OCI-LY7 (cell line): ENCODE measurements around the gene ASCL5. TPM values are rescaled to one million over a fixed set of nuclear protein-coding genes. Genes with fewer than 3 reads are reported as not detected.
"Not testable (repeated sequence)": the region's sequence is repeated elsewhere in the genome, so short reads cannot be mapped to it uniquely, and the experiment has no call there.

Experiments
- BruUV-seq: library from RNA; stranded (reverse); fragments of 400-500 nt; replicated peaks from 2 replicates; lab custom pipeline; 2021; lab: Mats Ljungman, UMichigan
- CTCF ChIA-PET: fragments of 300-600 bp; sonication (Branson Sonifier 250); formaldehyde crosslinking; loops from one replicate; lab custom pipeline; 2022; ENCODE audit warnings: antibody characterized with exemption; ENCODE audit not compliant: unreplicated experiment; lab: Charles Lee
- POLR2A ChIA-PET: fragments of 300-600 bp; sonication (Branson Sonifier 250); formaldehyde crosslinking; loops from one replicate; lab custom pipeline; 2022; ENCODE audit warnings: antibody characterized with exemption; lab: Charles Lee
- DNase-seq: peaks from one replicate; pipeline ENCODE4 v3.0.0-alpha.2; 2015; ENCODE audit warnings: low spot score
- H2AFZ ChIP-seq: fragments of 200-600 bp; sonication (generic), shearing (Covaris generic); 2 replicates; pipeline ENCODE4 v1.6.1; 2014; ENCODE audit warnings: mild to moderate bottlenecking, antibody characterized with exemption, low read length, moderate library complexity
- H3K27ac ChIP-seq: fragments of 200-600 bp; sonication (generic); 2 replicates; pipeline ENCODE4 v1.5.1; 2014; ENCODE audit warnings: mixed run types, low read depth, mild to moderate bottlenecking, moderate library complexity, low read length, inconsistent platforms; ENCODE audit not compliant: poor library complexity, severe bottlenecking
- H3K36me3 ChIP-seq: fragments of 200-600 bp; sonication (generic); 2 replicates; pipeline ENCODE4 v1.6.1; 2014; ENCODE audit warnings: mild to moderate bottlenecking, antibody characterized with exemption, low read length, moderate library complexity, mixed read lengths; ENCODE audit not compliant: insufficient read depth
- H3K4me1 ChIP-seq: fragments of 200-600 bp; sonication (generic); 2 replicates; pipeline ENCODE4 v1.5.1; 2014; ENCODE audit warnings: mild to moderate bottlenecking, low read length; ENCODE audit not compliant: insufficient read depth, poor library complexity, severe bottlenecking
- H3K4me2 ChIP-seq: fragments of 200-600 bp; sonication (generic); 2 replicates; pipeline ENCODE4 v1.6.1; 2014; ENCODE audit warnings: mild to moderate bottlenecking, low read length
- H3K4me3 ChIP-seq: fragments of 200-600 bp; sonication (generic); 2 replicates; pipeline ENCODE4 v1.5.1; 2014; ENCODE audit warnings: mild to moderate bottlenecking, low read depth, low read length; ENCODE audit not compliant: poor library complexity, severe bottlenecking
- H3K79me2 ChIP-seq: fragments of 200-600 bp; sonication (generic); 2 replicates; pipeline ENCODE4 v1.6.1; 2016; ENCODE audit warnings: low read depth, mild to moderate bottlenecking, low read length, moderate library complexity, mixed read lengths; ENCODE audit not compliant: insufficient read depth
- H3K9me2 ChIP-seq: fragments of 200-600 bp; sonication (generic); 2 replicates; pipeline ENCODE4 v1.6.1; 2016; ENCODE audit warnings: mild to moderate bottlenecking, low read length, mixed read lengths; ENCODE audit not compliant: insufficient read depth
- H3K9me3 ChIP-seq: fragments of 200-600 bp; sonication (generic); 2 replicates; pipeline ENCODE4 v1.6.1; 2014; ENCODE audit warnings: mild to moderate bottlenecking, mixed run types, low read length, mixed read lengths
- H4K20me1 ChIP-seq: fragments of 200-600 bp; sonication (generic); 2 replicates; pipeline ENCODE4 v1.6.1; 2014; ENCODE audit warnings: mild to moderate bottlenecking, antibody characterized with exemption, low read length, moderate library complexity, mixed read lengths; ENCODE audit not compliant: insufficient read depth
- CTCF ChIP-seq: fragments of 200-600 bp; sonication (generic); conservative IDR thresholded peaks from 2 replicates; pipeline ENCODE4 v1.5.1; 2014; ENCODE audit warnings: mild to moderate bottlenecking, antibody characterized with exemption, low read length, moderate library complexity, mixed read lengths
- EZH2phosphoT487 ChIP-seq: fragments of 200-600 bp; sonication (generic); IDR thresholded peaks from 2 replicates; pipeline ENCODE4 v1.6.1; 2018; ENCODE audit warnings: low read depth, borderline replicate concordance, mild to moderate bottlenecking, mixed run types, antibody characterized with exemption, low read length, moderate library complexity, mixed read lengths
- intact Hi-C: fragments of 100-400 bp; cut with micrococcal nuclease; formaldehyde crosslinking; loops from one replicate; pipeline ENCODE4 v1.10.0; 2022; ENCODE audit not compliant: unreplicated experiment
- total RNA-seq, 2 experiments: library from RNA; depleted of rRNA in 1 of 2; stranded (reverse); fragments of >200 nt in 1 of 2; shearing (Covaris generic) in 1 of 2; gene quantifications; 2 replicates each; pipeline ENCODE4 v1.2.3, GENCODE V29; 2014 to 2022

Gene ASCL5
- total RNA-seq, 2 experiments from 2014 or later, result not detected

- no TSS peak for BruUV-seq
- no peak for DNase-seq
- Histone ChIP-seq H3K9me3 (no peaks in the 10 kb centered on the region), H4K20me1 (no peaks in the 10 kb centered on the region), H3K79me2 (no peaks in the 10 kb centered on the region), H3K4me3 (no peak overlapping the region), H3K4me2 (no peak overlapping the region), H3K9me2 (no peaks in the 10 kb centered on the region), H2AFZ (no peak overlapping the region), H3K27ac (no peak overlapping the region), H3K36me3 (no peaks in the 10 kb centered on the region), H3K4me1 (no peaks in the 10 kb centered on the region)
- intact Hi-C loops, result no loop called here
- TF ChIP-seq EZH2phosphoT487 (no peak), CTCF (no peak)
- ChIA-PET POLR2A (interaction anchor here (0.6 kb wide), 1 partner anchor 601 kb away, joined by 4 read pairs; no protein-coding TSS in a partner anchor), CTCF (interaction anchor here (1.0 kb wide), 1 partner anchor 17 kb away, joined by 3 read pairs; no protein-coding TSS in a partner anchor)
These were observed 40.3 kb upstream of the ASCL5 start for GRCh38 chr1:201167041-201167991.

- no peak for TF ChIP-seq EZH2phosphoT487
- no peaks in the 10 kb centered on the region for H3K36me3 ChIP-seq
- no TSS peak for BruUV-seq
- H4K20me1 ChIP-seq, result no peaks in the 10 kb centered on the region
- H3K9me3 ChIP-seq, result no peaks in the 10 kb centered on the region
- H3K4me1 ChIP-seq, result peaks cover 3% of the 10 kb centered on the region
- H3K79me2 ChIP-seq, result no peaks in the 10 kb centered on the region
- H3K27ac ChIP-seq, result no peak overlapping the region
- CTCF ChIA-PET, result no interaction called here
- H2AFZ ChIP-seq, result no peak overlapping the region
- POLR2A ChIA-PET, result no interaction called here
- intact Hi-C loops, result no loop called here
- H3K4me2 ChIP-seq, result no peak overlapping the region
- no peak overlapping the region for H3K4me3 ChIP-seq
- DNase-seq, result no peak
- H3K9me2 ChIP-seq, result no peaks in the 10 kb centered on the region
These were observed 37.7 kb upstream of the ASCL5 start for GRCh38 chr1:201164645-201165044.

GRCh38 chr1:201163707-201164106, 36.7 kb upstream of the ASCL5 start:
- H2AFZ ChIP-seq, result no peak overlapping the region
- no peaks in the 10 kb centered on the region for H3K36me3 ChIP-seq
- CTCF ChIA-PET, result no interaction called here
- H3K4me3 ChIP-seq, result no peak overlapping the region
- H3K4me2 ChIP-seq, result no peak overlapping the region
- no peaks in the 10 kb centered on the region for H3K9me2 ChIP-seq
- no peaks in the 10 kb centered on the region for H4K20me1 ChIP-seq
- no peaks in the 10 kb centered on the region for H3K9me3 ChIP-seq
- intact Hi-C loops, result no loop called here
- DNase-seq, result no peak
- TF ChIP-seq CTCF (no peak), EZH2phosphoT487 (no peak)
- peaks cover 3% of the 10 kb centered on the region for H3K4me1 ChIP-seq
- no peak overlapping the region for H3K27ac ChIP-seq
- no TSS peak for BruUV-seq
- no peaks in the 10 kb centered on the region for H3K79me2 ChIP-seq
- POLR2A ChIA-PET, result no interaction called here

GRCh38 chr1:201163036-201163435, 36.1 kb upstream of the ASCL5 start:
- intact Hi-C loops, result not testable (repeated sequence)

More at GRCh38 chr1:201163036-201163435, 36.1 kb upstream of the ASCL5 start:
- H3K27ac ChIP-seq, H3K36me3 ChIP-seq, DNase-seq, H3K79me2 ChIP-seq, H3K4me3 ChIP-seq, CTCF ChIA-PET, H2AFZ ChIP-seq, H4K20me1 ChIP-seq, H3K4me2 ChIP-seq, BruUV-seq, H3K4me1 ChIP-seq, H3K9me2 ChIP-seq, POLR2A ChIA-PET, H3K9me3 ChIP-seq: not testable (repeated sequence)
